Keratinocyte (primary cell): ENCODE measurements around the gene FBXL17. TPM values are rescaled to one million over a fixed set of nuclear protein-coding genes. Genes with fewer than 3 reads are reported as not detected.

Source experiments
- DNase-seq: peaks from one replicate; pipeline ENCODE4 v3.0.0-alpha.2; 2011; ENCODE audit warnings: low read depth, missing footprints, low spot score
- FAIRE-seq: peaks from 2 replicates; lab custom pipeline; 2011; peaks lifted over from hg19 to GRCh38; lab: Jason Lieb, UNC
- H2AFZ ChIP-seq: 2 replicates; pipeline ENCODE4 v1.6.0; 2012; ENCODE audit warnings: low read length, control low read depth, inconsistent platforms; ENCODE audit not compliant: control insufficient read depth
- H3K27ac ChIP-seq: 2 replicates; pipeline ENCODE4 v1.5.1; 2011; ENCODE audit warnings: low read length; ENCODE audit not compliant: control insufficient read depth, insufficient read depth
- H3K27me3 ChIP-seq: 3 replicates; pipeline ENCODE4 v1.6.0; 2011; ENCODE audit warnings: low read length; ENCODE audit not compliant: control insufficient read depth, insufficient read depth; ENCODE audit errors: extremely low read depth
- H3K36me3 ChIP-seq, 2 experiments: 2 replicates in 1 of 2; 3 replicates in 1 of 2; pipeline ENCODE4 v1.5.1; 2011; ENCODE audit warnings: low read length in 2 of 2, mild to moderate bottlenecking in 1 of 2; ENCODE audit not compliant: control insufficient read depth in 2 of 2, insufficient read depth in 2 of 2; ENCODE audit errors: extremely low read depth in 1 of 2
- H3K4me1 ChIP-seq: 3 replicates; pipeline ENCODE4 v1.5.1; 2011; ENCODE audit warnings: low read length; ENCODE audit not compliant: control insufficient read depth, insufficient read depth; ENCODE audit errors: extremely low read depth
- H3K4me2 ChIP-seq: 3 replicates; pipeline ENCODE4 v1.6.0; 2011; ENCODE audit warnings: low read depth, low read length; ENCODE audit not compliant: control insufficient read depth, insufficient read depth; ENCODE audit errors: extremely low read depth
- H3K4me3 ChIP-seq, 3 experiments: fragments of 200-600 bp in 1 of 3; sonication (generic) in 1 of 3; 2 replicates in 2 of 3; 3 replicates in 1 of 3; pipeline ENCODE4 v1.5.1; 2011 to 2016; ENCODE audit warnings: low read length in 3 of 3, mild to moderate bottlenecking in 3 of 3, control low read depth in 2 of 3, inconsistent platforms in 1 of 3, low read depth in 1 of 3, mixed read lengths in 1 of 3, mixed run types in 1 of 3, moderate library complexity in 1 of 3; ENCODE audit not compliant: control insufficient read depth in 2 of 3, insufficient read depth in 2 of 3; ENCODE audit errors: extremely low read depth in 1 of 3
- H3K79me2 ChIP-seq: 2 replicates; pipeline ENCODE4 v1.6.0; 2012; ENCODE audit warnings: low read length; ENCODE audit not compliant: control insufficient read depth, insufficient read depth
- H3K9ac ChIP-seq: 3 replicates; pipeline ENCODE4 v1.6.0; 2011; ENCODE audit warnings: low read length; ENCODE audit not compliant: control insufficient read depth, insufficient read depth; ENCODE audit errors: extremely low read depth
- H3K9me1 ChIP-seq: 3 replicates; pipeline ENCODE4 v1.6.0; 2011; ENCODE audit warnings: low read length; ENCODE audit not compliant: control insufficient read depth, insufficient read depth; ENCODE audit errors: extremely low read depth
- H3K9me3 ChIP-seq: 2 replicates; pipeline ENCODE4 v1.5.1; 2012; ENCODE audit warnings: low read depth, low read length; ENCODE audit not compliant: control insufficient read depth
- H4K20me1 ChIP-seq: 3 replicates; pipeline ENCODE4 v1.6.0; 2011; ENCODE audit warnings: low read length; ENCODE audit not compliant: control insufficient read depth, insufficient read depth; ENCODE audit errors: extremely low read depth
- EZH2 ChIP-seq: IDR thresholded peaks from one replicate; pipeline ENCODE4 v1.6.1; 2012; ENCODE audit warnings: inconsistent platforms, mild to moderate bottlenecking, low read length, moderate library complexity
- dilution Hi-C: fragments of 300-500 bp; cut with MboI; formaldehyde crosslinking; loops from one replicate; pipeline ENCODE4 v1.7.0; 2020; ENCODE audit warnings: low sequenced_read_pairs; ENCODE audit not compliant: extremely low pct_ligation_motif_present
- polyA plus RNA-seq, 5 experiments: library from polyadenylated mRNA; depleted of rRNA in 3 of 5; stranded (reverse) in 3 of 5; stranded (forward) in 1 of 5; unstranded in 1 of 5; fragments of >200 nt; gene quantifications; 1 replicate in 1 of 5; 2 replicates in 3 of 5; 3 replicates in 1 of 5; pipeline versions ENCODE4 v1.2.1 to v1.2.3, GENCODE V29; 2011 to 2012; ENCODE audit warnings: missing spikeins in 2 of 5, low read depth in 1 of 5, low replicate concordance in 1 of 5
- TF ChIP-seq, protein P1 (sequence below), 3 experiments: IDR thresholded peaks in 1 of 3; conservative IDR thresholded peaks in 1 of 3; optimal IDR thresholded peaks in 1 of 3; 2 replicates in 2 of 3; 3 replicates in 1 of 3; pipeline versions ENCODE3 to v1.5.1; 2011; ENCODE audit warnings: low read length in 3 of 3, mild to moderate bottlenecking in 3 of 3, moderate library complexity in 2 of 3, control low read depth in 1 of 3, inconsistent platforms in 1 of 3; ENCODE audit not compliant: insufficient read depth in 2 of 3; ENCODE audit errors: extremely low read depth in 1 of 3

FBXL17 gene
- polyA plus RNA-seq, 1 donor (not counting 4 experiments of a cell fraction or from before 2014, with no cell fraction given) = 5.7 TPM

DNA sequence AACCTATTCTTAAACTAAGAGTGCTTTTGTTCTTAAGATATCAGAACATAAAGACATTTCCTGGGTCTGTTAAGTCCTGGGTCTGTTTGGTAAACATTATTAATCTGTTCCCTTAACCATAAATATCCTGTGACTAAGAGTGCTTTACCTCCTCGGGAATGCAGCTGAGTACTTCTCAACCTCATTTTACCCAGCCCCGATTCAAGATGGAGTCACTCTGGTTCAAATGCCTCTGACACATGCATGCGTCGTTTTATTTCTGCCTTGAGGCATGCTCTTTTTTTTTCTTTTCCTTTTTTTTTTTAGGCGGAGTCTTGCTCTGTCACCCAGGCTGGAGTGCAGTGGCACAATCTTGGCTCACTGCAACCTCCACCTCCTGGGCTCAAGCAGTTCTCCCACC is 39.8 kb upstream of the FBXL17 start:
- H3K9me1 ChIP-seq = no peaks in the 10 kb centered on the region
- peak; percentile 9 for DNase-seq
- H3K27ac ChIP-seq = no peak overlapping the region
- no peaks in the 10 kb centered on the region for H3K9me3 ChIP-seq
- H2AFZ ChIP-seq = no peak overlapping the region
- no peaks in the 10 kb centered on the region for H3K4me1 ChIP-seq
- no peaks in the 10 kb centered on the region for H3K36me3 ChIP-seq
- dilution Hi-C loops = no loop called here
- H4K20me1 ChIP-seq = no peaks in the 10 kb centered on the region
- no peak overlapping the region for H3K4me3 ChIP-seq
- no peaks in the 10 kb centered on the region for H3K79me2 ChIP-seq
- no peak for TF ChIP-seq EZH2
- TF ChIP-seq, protein P1, sequence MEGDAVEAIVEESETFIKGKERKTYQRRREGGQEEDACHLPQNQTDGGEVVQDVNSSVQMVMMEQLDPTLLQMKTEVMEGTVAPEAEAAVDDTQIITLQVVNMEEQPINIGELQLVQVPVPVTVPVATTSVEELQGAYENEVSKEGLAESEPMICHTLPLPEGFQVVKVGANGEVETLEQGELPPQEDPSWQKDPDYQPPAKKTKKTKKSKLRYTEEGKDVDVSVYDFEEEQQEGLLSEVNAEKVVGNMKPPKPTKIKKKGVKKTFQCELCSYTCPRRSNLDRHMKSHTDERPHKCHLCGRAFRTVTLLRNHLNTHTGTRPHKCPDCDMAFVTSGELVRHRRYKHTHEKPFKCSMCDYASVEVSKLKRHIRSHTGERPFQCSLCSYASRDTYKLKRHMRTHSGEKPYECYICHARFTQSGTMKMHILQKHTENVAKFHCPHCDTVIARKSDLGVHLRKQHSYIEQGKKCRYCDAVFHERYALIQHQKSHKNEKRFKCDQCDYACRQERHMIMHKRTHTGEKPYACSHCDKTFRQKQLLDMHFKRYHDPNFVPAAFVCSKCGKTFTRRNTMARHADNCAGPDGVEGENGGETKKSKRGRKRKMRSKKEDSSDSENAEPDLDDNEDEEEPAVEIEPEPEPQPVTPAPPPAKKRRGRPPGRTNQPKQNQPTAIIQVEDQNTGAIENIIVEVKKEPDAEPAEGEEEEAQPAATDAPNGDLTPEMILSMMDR (optimal IDR thresholded peaks at IDR 0.05 in 1 of 3, IDR thresholded peaks at IDR 0.05 in 1 of 3, conservative IDR thresholded peaks at IDR 0.05 in 1 of 3; ENCODE audit: extremely low read depth in 1 of 3, insufficient read depth in 2 of 3, low read length in 3 of 3) = no peak
- H3K4me2 ChIP-seq = no peak overlapping the region
- no peak for FAIRE-seq
- H3K27me3 ChIP-seq = peaks cover 7% of the 10 kb centered on the region
- H3K9ac ChIP-seq = no peak overlapping the region

DNA sequence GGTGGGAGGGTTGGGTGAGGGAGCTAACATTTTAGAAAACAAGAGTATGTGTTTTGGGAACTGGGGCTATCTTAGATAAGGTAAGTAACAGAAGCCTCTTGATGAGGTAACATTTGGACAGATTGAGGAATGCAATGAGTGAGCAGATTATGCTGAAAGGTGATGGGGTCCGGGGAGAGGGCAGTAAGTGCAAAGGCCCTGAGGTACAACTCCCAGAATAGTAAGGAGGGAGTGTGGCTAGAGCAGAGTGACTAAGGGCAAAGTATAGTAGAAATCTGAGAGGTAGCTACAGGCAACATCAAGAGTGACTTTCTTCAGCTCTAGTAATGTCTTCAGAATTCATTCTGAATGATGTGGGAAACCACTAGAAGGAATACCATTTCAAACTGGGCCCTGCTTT is 38.9 kb upstream of the FBXL17 start:
- TF ChIP-seq, protein P1 (optimal IDR thresholded peaks at IDR 0.05 in 1 of 3, IDR thresholded peaks at IDR 0.05 in 1 of 3, conservative IDR thresholded peaks at IDR 0.05 in 1 of 3; ENCODE audit: extremely low read depth in 1 of 3, insufficient read depth in 2 of 3, low read length in 3 of 3) = no peak
- no peak for TF ChIP-seq EZH2
- dilution Hi-C loops = no loop called here
- Histone ChIP-seq H2AFZ (no peak overlapping the region), H3K27ac (no peak overlapping the region), H3K9ac (no peak overlapping the region), H3K4me1 (no peaks in the 10 kb centered on the region), H4K20me1 (no peaks in the 10 kb centered on the region), H3K4me2 (no peak overlapping the region), H3K79me2 (no peaks in the 10 kb centered on the region), H3K4me3 (no peak overlapping the region), H3K9me1 (no peaks in the 10 kb centered on the region), H3K9me3 (no peaks in the 10 kb centered on the region), H3K36me3 (no peaks in the 10 kb centered on the region), H3K27me3 (peaks cover 7% of the 10 kb centered on the region)
- DNase-seq (no peak), FAIRE-seq (no peak)
